Measurements from ENCODE around the gene SEH1L.

GRCh38 chr18:13005289-13005688, 57.5 kb downstream of the SEH1L start:
- TF ChIP-seq EP300 (IDR thresholded peaks at IDR 0.05) = no peak
- TF ChIP-seq CTCF (IDR thresholded peaks at IDR 0.05) = no peak
